ENCODE data around the gene TSC22D3.
"Not testable (repeated sequence)": the region's sequence is repeated elsewhere in the genome, so short reads cannot be mapped to it uniquely, and the experiment has no call there.

The TSC22D3 gene

DNA sequence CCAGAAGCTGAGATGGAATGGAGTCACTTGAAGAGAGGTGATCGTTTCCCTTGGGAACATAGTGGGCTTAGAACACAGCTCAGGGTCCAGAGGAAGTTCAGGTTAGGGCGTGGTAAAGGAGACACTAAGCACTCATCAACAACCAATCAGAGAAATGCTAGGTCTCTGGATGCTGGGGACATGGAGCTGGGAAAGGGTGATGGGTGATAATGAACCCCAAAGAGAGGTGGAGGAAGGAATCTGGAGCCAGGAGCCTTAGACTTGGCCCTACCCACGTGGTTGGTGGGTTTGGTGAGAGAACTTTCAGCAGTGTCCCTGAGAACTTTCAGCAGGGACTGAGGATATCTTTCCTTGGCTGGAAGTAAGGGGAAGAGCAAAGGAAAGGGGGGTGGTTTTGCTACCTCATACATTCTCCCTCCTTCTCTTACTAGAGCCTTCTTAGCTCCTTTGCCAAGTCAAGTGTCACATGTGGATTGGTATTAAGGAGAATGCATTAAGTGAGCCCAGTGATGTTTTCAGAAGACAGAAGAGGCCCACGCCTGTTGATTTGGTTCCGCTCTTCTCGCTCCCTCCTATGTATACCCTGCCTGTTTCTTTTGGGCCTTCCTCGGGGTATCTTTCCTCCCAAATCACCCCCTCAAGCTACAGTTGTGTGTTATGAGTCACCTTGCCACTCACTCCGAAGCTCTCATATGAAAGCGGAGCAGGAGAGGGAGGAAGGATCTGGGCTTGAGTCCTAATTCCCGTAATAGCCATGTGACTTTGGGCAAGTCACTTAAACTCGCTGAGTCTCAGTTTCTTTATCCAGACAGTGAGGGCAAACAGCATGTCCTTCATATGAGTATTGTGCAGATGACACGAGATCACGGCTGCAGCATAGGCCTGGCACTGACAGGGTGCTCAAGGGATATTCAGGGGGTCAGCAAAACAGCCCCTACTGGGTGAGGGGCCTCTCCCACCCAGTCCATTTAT is 63.1 kb downstream of the TSC22D3 start:
- DNase-seq (ENCODE audit: low spot score) = peak; percentile 15

DNA sequence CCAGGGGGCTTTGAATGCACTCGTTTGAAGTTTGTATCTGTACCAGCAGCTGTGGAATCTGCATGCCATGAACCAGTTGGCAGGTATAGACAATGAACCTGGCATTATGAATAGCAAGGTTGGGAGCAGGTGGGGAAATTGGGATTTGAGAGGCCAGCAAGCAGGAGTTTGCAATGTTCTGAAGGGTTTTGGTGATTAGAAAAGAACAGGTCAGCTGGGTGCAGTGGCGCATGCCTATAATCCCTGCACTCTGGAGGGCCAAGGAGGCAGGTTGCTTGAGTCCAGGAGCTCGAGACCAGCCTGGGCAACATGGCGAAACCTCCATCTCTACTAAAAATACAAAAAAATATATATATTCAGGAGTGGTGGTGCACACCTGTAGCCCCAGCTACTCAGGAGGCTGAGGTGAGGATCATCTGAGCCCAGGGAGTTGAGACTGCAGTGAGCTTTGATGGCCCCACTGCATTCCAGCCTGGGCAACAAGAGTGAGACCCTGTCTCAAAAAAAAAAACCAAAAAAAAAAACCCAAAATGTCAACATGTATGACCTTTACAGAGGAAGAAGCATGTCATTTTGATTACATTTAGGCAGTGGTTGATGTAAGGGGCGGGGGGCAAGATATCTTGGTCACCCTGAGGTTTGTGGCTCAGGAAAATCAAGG is 63.9 kb downstream of the TSC22D3 start:
- no peak for DNase-seq (ENCODE audit: low spot score)

- DNase-seq (ENCODE audit: low spot score) = peak; percentile 76
Observed at GRCh38 chrX:107710617-107711391, 64.8 kb downstream of the TSC22D3 start.

DNA sequence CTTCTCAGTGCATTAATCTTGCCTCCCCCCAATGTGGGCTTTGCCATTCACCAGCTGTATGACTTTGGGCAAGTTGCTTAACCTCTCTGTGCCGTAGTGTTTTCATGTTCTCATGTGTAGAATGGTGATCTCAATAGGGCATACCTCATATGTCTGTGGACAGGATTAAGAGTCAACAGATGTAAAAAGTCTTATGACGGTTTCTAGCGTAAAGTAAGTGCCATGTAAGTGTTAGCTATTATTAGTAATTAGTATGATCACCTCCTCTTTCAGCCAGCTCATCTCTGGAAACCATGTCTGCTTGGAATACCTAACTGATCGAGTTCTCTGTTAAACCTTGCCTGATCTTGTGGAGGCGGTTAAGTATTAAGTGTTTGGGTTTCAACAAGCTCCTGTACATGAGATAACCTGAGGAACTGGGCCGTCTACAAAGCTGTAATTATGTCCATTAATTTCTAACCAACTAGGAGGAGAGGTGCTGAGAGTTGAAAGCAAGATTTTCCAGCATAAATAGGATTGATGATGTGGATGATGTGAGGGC is 66.3 kb downstream of the TSC22D3 start:
- no peak for DNase-seq (ENCODE audit: low spot score)

DNA sequence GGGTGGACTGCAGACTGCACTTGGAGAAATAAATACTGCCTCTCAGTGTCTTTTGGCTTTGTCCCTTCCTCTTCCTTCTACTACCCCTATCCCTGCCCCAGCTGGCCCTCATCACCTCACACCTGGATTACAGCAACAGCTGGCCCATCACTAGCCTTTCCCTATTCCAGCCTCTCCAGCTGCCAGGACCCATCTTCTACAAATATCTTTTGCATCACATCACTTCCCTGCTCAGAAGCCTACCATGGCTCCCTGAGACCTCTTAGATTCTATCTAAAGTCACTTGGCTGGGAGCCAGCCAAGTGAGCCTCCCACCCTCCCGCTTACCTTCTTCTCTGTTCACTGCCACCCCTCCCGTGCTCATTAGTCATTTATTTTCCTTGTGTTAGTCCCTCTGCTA is 66.8 kb downstream of the TSC22D3 start:
- no peak for DNase-seq (ENCODE audit: low spot score)

GRCh38 chrX:107707866-107708265 is 67.7 kb downstream of the TSC22D3 start:
- no peak for DNase-seq (ENCODE audit: low spot score)

DNA sequence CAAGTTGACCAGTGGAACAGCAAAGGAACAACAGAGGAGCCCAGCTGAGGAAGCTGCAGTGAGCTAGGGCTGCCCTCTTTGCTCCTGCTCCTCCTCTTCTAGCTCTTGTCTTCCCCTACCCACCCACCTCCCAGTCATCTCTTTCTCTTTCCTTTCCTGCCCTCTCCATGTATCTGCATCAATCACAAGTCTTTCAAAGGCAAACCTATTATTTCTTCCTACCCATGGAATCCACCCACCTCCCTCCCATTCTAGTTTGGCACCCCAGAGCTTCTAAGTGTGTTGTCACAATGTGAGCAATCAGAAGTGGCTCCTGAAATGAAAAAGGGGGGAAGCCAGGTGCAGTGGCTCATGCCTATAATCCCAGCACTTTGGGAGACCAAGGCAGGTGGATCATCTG is 69.3 kb downstream of the TSC22D3 start:
- no peak for DNase-seq (ENCODE audit: low spot score)

- no peak for DNase-seq (ENCODE audit: low spot score)
Observed at GRCh38 chrX:107704587-107704986, 71.0 kb downstream of the TSC22D3 start.

- no peak for DNase-seq (ENCODE audit: low spot score)
Observed at GRCh38 chrX:107704181-107704580, 71.4 kb downstream of the TSC22D3 start.

DNA sequence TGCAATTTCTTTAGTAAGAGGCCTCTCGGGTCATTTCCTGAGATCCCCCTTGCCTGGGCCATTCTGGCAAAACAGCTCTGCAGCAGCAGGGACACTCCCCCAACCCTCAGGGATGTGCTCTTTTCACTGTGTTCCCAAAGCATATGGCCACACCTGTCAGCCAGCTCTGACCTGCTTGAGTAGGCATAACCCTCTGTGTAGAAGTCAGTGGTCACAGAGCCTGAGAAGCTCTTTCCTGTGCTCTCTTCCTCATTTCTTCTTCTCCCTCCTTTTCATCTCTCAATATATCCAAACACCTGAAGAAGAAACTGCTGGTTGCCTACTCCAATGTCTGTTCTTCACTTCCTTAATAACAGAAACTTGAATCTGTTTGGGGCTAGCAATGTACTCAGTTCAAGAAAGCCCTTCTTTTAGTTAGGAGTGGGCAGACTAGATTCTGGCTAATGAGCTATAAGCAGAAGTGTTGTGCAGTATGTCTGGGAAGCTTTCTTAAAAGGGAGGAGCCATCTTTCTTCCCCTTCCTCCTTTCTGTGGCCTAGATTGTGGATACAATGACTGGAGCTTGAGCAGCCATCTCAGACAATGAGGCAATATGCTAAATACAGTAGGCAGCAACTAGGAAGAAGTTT is 74.0 kb downstream of the TSC22D3 start:
- no peak for DNase-seq (ENCODE audit: low spot score)

- DNase-seq (ENCODE audit: low spot score) = no peak
Observed at GRCh38 chrX:107700790-107701189, 74.8 kb downstream of the TSC22D3 start.

- DNase-seq (ENCODE audit: low spot score) = peak; percentile 35
Observed at GRCh38 chrX:107700317-107700774, 75.2 kb downstream of the TSC22D3 start.

GRCh38 chrX:107699616-107700015 is 76.0 kb downstream of the TSC22D3 start:
- no peak for DNase-seq (ENCODE audit: low spot score)

DNA sequence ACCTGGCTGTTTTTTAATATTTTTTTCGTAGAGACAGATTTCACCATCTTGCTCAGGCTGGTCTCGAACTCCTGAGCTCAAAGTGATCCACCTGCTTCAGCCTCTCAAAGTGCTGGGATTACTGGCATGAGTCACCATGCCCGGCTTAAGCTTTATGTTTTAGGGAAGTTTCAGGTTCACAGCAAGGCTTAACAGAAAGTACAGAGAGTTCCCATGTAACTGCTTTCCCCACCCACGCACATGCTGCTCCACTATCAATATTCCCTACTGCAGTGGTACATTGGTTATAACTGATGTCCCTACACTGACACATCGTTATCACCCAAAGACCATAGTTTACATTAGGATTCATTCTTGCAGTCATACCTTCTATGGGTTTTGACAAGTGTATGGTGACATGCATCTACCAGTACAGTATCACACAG is 84.6 kb downstream of the TSC22D3 start:
- no peak for DNase-seq (ENCODE audit: low spot score)

DNA sequence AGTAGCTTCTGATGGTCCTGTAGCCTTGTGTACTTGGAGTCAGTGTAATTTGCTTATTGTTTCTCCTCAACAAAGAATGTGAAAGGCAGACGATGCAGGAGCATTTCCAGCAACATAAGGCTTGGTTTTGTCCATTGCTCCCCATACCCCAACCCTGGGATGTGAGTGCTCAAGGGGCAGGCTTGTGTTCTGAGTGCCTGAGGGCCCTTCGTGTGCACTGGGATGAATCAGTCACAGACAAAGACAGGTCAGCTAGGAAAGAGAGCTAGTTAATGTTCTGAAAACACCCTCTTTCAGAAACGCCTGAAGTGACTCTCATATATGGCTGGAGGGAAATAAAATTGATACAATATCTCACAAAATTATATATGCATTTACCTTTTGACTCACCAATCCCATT is 88.1 kb downstream of the TSC22D3 start:
- DNase-seq (ENCODE audit: low spot score) = no peak

GRCh38 chrX:107686792-107687191 is 88.8 kb downstream of the TSC22D3 start:
- no peak for DNase-seq (ENCODE audit: low spot score)

DNA sequence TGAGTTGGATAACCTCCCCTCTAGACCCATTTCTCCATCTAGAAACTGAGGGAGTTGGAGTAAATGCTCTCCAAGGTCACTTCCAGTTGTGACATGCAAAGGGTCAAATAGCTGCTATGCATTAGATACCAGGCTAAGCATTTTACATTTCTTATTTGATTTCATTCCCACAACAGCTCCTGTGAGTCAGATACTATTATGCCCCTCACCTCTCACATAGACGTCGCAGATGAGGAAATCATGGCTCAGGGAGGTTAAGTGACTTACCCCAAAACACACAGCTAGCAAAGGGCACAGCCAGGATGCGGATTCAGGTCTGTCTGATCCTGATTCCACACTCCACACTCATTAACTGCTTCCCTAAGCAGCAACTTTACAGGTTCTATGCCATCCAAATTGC is 89.6 kb downstream of the TSC22D3 start:
- DNase-seq (ENCODE audit: low spot score) = no peak

DNA sequence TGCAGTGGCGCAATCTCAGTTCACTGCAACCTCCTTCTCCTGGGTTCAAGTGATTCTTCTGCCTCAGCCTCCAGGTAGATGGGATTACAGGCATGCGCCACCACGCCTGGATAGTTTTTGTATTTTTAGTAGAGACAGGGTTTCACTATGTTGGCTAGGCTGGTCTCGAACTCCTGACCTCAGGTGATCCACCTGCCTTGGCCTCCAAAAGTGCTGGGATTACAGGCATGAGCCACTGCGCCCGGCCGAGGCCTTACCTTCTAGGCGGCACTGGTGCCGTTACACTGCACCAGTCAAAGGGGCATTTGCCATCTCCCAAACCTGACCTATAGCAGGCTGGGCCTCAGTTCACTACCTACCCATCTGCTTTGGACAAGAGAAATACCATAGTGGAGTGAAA is 90.0 kb downstream of the TSC22D3 start:
- DNase-seq (ENCODE audit: low spot score) = not testable (repeated sequence)

GRCh38 chrX:107684956-107685385 is 90.6 kb downstream of the TSC22D3 start:
- DNase-seq (ENCODE audit: low spot score) = no peak

DNA sequence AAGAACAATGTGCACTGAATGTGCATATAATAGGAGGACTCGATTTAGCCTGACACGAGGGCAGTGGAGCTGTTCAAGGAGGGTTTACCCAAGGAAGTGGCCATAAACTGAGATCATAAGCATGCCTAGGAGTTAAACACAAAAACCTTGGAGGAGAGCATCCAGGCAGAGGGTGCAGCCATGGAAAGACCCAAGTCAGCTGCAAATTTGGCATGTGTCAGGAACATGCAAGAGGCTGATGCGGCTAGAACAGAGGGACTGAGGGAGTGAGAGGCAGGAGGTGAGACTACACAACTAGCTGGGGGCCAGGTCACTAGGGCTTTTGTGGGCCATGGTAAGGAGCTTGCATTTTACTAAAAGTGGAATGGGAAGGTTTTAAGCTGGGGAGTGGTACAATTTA is 91.7 kb downstream of the TSC22D3 start:
- DNase-seq (ENCODE audit: low spot score) = no peak

DNA sequence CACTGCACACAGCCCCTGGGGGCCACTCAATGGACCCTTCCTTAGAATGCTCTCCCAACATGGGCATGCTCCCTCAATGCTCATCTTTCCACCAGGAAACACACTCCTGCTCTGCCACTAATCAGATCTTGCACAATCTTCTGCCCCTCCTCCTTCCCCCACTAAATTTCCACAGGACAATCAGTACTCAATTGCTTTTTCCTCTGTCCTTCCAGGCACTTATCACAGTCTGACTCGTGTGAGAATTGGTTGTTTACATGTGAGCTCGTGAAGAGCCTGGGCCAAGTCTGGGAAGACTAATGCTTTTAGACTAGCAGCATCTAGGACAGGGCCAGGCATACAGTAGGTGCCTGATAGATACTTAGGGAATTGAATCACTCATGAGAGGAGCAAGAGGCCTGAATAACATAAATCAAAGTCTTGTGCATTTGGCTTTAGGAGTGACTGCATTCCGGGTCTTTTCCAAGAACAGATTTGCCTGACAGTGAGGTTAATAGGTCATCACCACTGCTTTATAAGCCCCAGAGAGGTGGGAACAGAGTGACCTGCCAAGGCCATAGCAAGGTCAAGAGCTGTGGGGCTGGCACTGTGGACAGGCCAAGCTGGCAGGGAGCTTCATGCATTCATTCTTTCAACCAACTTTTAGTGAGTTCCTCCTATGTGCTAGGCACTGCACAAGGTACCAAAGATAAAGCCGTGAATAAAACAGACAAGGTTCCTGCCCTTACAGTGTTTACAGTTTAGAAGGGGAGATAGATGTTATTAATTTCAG is 92.3 kb downstream of the TSC22D3 start:
- DNase-seq (ENCODE audit: low spot score) = no peak

Measured in GM03348 (cell line).